ENCODE data around the gene DSN1. TPM values are rescaled to one million over a fixed set of nuclear protein-coding genes. Genes with fewer than 3 reads are reported as not detected.

DSN1 gene
- total and polyA plus RNA-seq, 2 donors (not counting 1 experiment from before 2014, with no cell fraction given) = 8.3 to 13.4 TPM

DNA sequence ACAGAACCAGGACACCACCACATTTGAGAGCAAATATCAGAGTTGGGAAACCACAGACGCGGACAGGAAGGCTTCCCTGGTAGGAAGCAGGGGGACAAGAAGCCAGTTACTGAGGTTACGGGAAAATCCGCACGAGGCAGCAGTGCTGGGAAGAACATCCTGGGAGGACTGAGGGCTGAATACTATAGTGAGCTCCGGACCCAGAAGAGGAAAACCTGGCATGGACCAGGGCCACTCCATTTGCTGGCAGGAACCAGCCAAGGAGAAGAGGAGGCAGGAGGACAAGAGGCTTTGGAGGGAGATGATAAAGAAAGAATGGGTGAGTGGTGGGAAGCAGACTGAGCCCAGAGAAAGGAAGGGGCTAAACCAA is 6.1 kb upstream of the DSN1 start:
- DNase-seq (ENCODE audit: low read depth in 2 of 2) = no peak
- H3K79me2 ChIP-seq (ENCODE audit: control insufficient read depth, insufficient read depth, low read length) = peaks cover 2% of the 10 kb centered on the region
- peaks cover 10% of the 10 kb centered on the region for H3K36me3 ChIP-seq (ENCODE audit: control insufficient read depth, insufficient read depth, low read length)
- H3K27ac ChIP-seq (ENCODE audit: insufficient read depth, low read length) = no peak overlapping the region
- no peak overlapping the region for H2AFZ ChIP-seq (ENCODE audit: low read length)
- no peaks in the 10 kb centered on the region for H4K20me1 ChIP-seq (ENCODE audit: control insufficient read depth, extremely low read depth, insufficient read depth, low read length)
- no peaks in the 10 kb centered on the region for H3K27me3 ChIP-seq (ENCODE audit: control insufficient read depth, insufficient read depth, low read length)
- TF ChIP-seq EZH2 (IDR thresholded peaks at IDR 0.05; ENCODE audit: low read length, missing control alignments) (no peak), CTCF (conservative IDR thresholded peaks at IDR 0.05 in 1 of 2, IDR thresholded peaks at IDR 0.05 in 1 of 2; ENCODE audit: low read depth in 1 of 2, low read length in 2 of 2) (no peak)
- no peaks in the 10 kb centered on the region for H3K9me3 ChIP-seq (ENCODE audit: control insufficient read depth, insufficient read depth, low read depth, low read length)
- H3K4me2 ChIP-seq (ENCODE audit: extremely low read depth, insufficient read depth, low read length) = no peak overlapping the region
- H3K9ac ChIP-seq (ENCODE audit: insufficient read depth, low read length) = no peak overlapping the region
- no peak overlapping the region for H3K4me3 ChIP-seq (replicated peaks in 1 of 4; ENCODE audit: control extremely low read depth in 1 of 4, insufficient read depth in 1 of 4, low read depth in 3 of 4, low read length in 4 of 4)
- no peaks in the 10 kb centered on the region for H3K4me1 ChIP-seq (ENCODE audit: control insufficient read depth, extremely low read depth, insufficient read depth, low read length)

DNA sequence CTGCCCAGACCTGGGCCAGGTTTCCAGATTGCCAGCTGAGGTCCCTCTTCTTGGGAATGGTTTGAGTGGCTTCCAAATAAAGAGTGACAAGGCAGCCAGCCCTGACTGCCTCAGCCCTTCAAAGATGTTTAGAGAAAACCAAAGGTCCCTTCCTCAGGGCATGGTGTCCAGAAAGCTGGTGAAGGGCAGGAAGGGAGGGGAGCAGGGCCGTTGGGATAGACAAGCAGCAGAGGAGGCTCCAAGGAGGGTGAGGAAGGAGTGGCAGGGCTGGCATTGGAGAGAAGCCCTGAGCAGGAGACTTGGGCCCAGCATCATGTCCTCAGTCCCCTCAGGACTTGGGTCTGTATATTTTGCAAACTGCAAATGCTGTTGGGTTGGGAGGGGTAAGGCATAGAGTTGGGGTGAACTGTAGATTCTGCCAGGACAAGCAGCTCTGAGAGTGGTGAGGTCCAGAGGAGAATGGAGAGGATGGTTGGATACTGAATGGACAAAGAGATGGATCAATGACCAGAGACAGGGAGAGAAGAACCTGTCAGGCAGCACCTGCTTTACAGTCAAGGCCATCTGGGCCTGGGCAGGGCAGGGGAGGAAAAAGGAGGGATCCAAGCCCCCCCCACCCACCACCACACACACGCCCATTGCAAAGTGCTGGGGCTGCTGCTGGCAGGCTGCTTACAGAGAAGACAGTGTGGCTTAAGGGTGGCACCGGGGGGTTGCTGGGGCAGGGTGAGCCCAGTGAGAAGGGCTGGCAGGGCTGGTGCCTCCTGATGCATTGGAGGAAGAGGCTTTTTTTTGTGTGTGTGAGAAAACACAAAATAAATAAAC is 5.5 kb upstream of the DSN1 start:
- no peaks in the 10 kb centered on the region for H3K4me1 ChIP-seq (ENCODE audit: control insufficient read depth, extremely low read depth, insufficient read depth, low read length)
- H3K27me3 ChIP-seq (ENCODE audit: control insufficient read depth, insufficient read depth, low read length) = no peaks in the 10 kb centered on the region
- TF ChIP-seq EZH2 (IDR thresholded peaks at IDR 0.05; ENCODE audit: low read length, missing control alignments) = no peak
- TF ChIP-seq CTCF (conservative IDR thresholded peaks at IDR 0.05 in 1 of 2, IDR thresholded peaks at IDR 0.05 in 1 of 2; ENCODE audit: low read depth in 1 of 2, low read length in 2 of 2) = no peak

DNA sequence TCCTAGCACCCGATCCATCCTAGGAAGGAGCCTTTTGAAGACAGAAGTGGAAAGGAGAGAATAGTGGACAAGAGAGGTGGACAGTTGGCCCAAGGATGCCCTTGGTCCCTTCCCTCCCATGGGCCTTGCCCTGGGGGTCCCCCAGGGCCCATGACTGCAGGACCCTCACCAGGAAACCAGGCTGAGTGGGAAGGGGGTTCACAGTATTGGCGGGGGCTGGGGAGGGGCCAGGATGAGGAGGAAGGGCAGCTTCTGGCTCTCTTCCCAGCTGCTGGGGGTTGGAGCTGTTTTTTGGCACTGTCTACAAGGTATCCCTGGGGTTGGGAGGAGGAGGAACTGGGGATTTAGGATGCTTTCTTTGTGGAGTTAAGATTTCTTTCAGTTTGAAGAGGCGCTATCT is 4.0 kb upstream of the DSN1 start:
- H3K9ac ChIP-seq (ENCODE audit: insufficient read depth, low read length) = no peak overlapping the region
- DNase-seq (ENCODE audit: low read depth in 2 of 2) = no peak

More for the DNA sequence above, 5.5 kb upstream of the DSN1 start:
- H3K9me3 ChIP-seq (ENCODE audit: control insufficient read depth, insufficient read depth, low read depth, low read length) = no peaks in the 10 kb centered on the region
- H4K20me1 ChIP-seq (ENCODE audit: control insufficient read depth, extremely low read depth, insufficient read depth, low read length) = no peaks in the 10 kb centered on the region
- no peak overlapping the region for H3K4me2 ChIP-seq (ENCODE audit: extremely low read depth, insufficient read depth, low read length)
- H3K36me3 ChIP-seq (ENCODE audit: control insufficient read depth, insufficient read depth, low read length) = peaks cover 6% of the 10 kb centered on the region
- no peak overlapping the region for H3K27ac ChIP-seq (ENCODE audit: insufficient read depth, low read length)
- H3K4me3 ChIP-seq (replicated peaks in 1 of 4; ENCODE audit: control extremely low read depth in 1 of 4, insufficient read depth in 1 of 4, low read depth in 3 of 4, low read length in 4 of 4) = no peak overlapping the region
- DNase-seq (ENCODE audit: low read depth in 2 of 2) = no peak
- no peak overlapping the region for H2AFZ ChIP-seq (ENCODE audit: low read length)
- peaks cover 2% of the 10 kb centered on the region for H3K79me2 ChIP-seq (ENCODE audit: control insufficient read depth, insufficient read depth, low read length)
- no peak overlapping the region for H3K9ac ChIP-seq (ENCODE audit: insufficient read depth, low read length)

More for the DNA sequence above, 4.0 kb upstream of the DSN1 start:
- Histone ChIP-seq H3K36me3 (ENCODE audit: control insufficient read depth, insufficient read depth, low read length) (no peaks in the 10 kb centered on the region), H3K4me2 (ENCODE audit: extremely low read depth, insufficient read depth, low read length) (no peak overlapping the region), H2AFZ (ENCODE audit: low read length) (no peak overlapping the region), H3K4me3 (replicated peaks in 1 of 4; ENCODE audit: control extremely low read depth in 1 of 4, insufficient read depth in 1 of 4, low read depth in 3 of 4, low read length in 4 of 4) (no peak overlapping the region), H3K4me1 (ENCODE audit: control insufficient read depth, extremely low read depth, insufficient read depth, low read length) (no peaks in the 10 kb centered on the region), H3K79me2 (ENCODE audit: control insufficient read depth, insufficient read depth, low read length) (peaks cover 9% of the 10 kb centered on the region), H3K9me3 (ENCODE audit: control insufficient read depth, insufficient read depth, low read depth, low read length) (no peaks in the 10 kb centered on the region), H3K27ac (ENCODE audit: insufficient read depth, low read length) (no peak overlapping the region), H3K27me3 (ENCODE audit: control insufficient read depth, insufficient read depth, low read length) (no peaks in the 10 kb centered on the region), H4K20me1 (ENCODE audit: control insufficient read depth, extremely low read depth, insufficient read depth, low read length) (no peaks in the 10 kb centered on the region)
- TF ChIP-seq CTCF (conservative IDR thresholded peaks at IDR 0.05 in 1 of 2, IDR thresholded peaks at IDR 0.05 in 1 of 2; ENCODE audit: low read depth in 1 of 2, low read length in 2 of 2) (no peak), EZH2 (IDR thresholded peaks at IDR 0.05; ENCODE audit: low read length, missing control alignments) (no peak)
